ENCODE results near the gene RGPD3.
"Not testable (repeated sequence)": the region's sequence is repeated elsewhere in the genome, so short reads cannot be mapped to it uniquely, and the experiment has no call there.

The RGPD3 gene

DNA sequence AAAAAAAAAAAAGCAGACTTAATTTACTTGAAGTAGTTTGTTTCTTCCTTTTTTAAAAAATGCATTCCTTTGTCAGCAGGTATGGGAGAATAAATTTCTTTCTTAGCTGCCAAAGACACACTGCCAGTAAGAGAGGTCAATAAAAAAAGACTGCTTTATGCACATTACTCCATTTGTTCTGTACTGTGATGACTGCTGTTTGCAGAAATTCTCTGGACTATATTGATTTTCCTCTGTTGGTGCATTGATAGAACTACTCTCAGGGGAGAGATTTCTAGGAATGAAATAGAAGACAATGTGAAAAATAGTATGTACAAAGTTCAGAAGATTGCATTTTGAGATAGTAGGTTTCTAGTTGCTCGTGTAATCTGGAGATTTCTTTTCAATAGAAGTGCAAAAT, 11.3 kb upstream of the RGPD3 start:
- not testable (repeated sequence) for DNase-seq

DNA sequence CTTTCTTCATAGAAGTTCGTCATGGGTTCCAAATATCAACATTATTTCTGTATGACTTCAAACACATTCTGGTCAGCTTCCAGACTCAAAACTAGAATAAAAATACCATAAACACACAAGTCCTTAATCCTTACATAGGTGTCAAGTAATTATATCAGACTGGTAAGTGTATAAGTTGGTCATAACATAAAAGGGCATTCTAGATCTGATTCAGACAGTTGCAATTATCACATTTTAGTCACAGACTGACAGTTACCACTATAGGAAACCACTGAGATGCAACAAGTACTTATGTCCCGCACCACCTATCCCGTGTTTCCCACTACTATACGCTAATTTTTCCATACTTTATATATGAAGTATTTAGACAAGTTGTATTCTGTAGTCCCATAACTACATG, 9.4 kb upstream of the RGPD3 start:
- DNase-seq: not testable (repeated sequence)

DNA sequence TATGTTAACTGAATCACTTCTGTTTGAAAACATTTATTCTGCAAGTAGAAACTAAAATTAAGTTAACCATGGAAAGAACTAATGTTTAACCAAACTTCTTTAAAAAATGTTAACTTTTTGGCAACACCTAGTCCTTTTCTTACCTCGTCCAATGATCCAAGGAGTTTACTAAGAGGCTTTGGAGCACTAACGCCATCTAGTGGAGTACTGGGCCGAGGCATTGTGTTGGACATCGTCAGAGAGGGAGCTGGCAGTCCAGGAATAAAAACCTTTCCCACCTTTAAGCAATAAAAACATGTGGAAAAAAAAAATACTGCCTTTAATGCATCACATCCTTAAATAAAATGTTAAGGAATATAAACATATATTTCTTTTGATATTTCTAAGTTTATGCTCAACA, 2.4 kb upstream of the RGPD3 start:
- DNase-seq: not testable (repeated sequence)

DNA sequence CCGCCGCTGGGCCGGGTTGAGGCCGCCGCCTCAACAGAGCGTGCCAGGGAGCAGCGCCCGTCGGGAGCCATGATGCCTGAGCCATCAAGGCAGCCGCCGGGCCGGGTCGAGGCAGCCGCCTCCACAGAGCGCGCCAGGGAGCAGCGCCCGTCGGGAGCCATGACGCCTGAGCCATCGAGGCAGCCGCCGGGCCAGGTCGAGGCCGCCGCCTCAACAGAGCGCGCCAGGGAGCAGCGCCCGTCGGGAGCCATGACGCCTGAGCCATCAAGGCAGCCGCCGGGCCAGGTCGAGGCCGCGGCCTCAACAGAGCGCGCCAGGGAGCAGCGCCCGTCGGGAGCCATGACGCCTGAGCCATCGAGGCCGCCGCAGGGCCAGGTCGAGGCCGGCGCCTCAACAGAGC, 697 bp downstream of the RGPD3 start:
- not testable (repeated sequence) for DNase-seq

DNA sequence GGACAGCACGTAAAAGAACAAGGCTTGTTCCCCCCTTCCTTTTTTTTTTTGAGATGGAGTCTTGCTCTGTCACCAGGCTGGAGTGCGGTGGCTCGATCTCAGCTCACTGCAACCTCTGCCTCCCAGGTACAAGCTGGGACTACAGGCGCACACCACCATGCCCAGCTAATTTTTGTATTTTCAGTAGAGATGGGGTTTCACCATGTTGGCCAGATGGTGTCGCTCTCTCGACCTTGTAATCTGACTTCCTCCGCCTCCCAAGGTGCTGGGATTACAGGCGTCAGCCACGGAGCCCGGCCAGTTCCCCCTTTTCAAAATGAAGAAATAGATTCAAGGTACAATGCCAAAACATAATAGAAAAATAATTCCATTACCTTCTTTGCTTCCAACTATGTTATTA, 6.3 kb downstream of the RGPD3 start:
- DNase-seq: not testable (repeated sequence)

DNA sequence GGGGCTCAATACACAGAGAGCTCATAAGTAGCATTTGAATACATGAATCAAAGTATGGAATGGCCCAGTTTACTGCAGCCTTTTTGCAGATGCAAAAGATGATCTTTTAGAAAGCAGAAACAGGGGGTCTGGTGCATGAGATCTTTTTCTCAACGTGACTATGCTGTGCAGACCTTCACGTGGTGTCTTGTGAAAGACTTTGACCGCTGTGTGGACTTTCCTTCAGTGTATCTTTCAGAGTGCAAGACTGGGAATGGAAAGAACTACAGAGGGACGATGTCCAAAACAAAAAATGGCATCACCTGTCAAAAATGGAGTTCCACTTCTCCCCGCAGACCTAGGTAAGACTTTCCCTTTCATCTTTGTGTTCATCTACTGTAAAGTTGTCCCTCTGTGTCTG, 77.5 kb downstream of the RGPD3 start:
- not testable (repeated sequence) for DNase-seq

DNA sequence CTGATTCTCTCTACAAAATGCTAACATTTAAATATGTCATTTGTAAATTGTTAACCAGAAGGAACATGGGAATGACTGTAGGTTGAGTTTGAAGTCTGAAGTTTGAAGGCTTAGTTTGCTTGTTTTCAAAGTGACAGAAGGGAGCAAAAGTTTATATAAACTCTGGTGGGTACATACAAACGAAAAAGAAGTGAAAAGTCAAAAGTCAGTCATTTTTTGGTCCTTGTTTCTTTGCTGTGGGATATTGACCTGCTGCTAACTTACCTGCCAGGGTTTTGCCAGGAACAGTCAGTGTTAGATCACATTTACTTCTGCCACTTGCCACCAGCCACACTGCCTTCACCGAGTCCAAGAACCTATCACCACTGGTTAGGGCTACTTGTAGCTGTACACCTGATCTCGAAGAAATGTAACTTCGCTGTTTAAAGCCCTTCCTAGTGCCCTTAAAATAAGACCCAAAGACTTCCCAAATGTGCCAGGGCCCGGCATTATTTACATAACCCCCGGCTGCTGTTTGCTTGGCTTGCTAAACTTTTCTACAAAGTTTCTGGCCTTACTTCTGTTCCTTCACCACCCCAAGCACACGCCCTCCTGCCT, 79.3 kb downstream of the RGPD3 start:
- DNase-seq: not testable (repeated sequence)

DNA sequence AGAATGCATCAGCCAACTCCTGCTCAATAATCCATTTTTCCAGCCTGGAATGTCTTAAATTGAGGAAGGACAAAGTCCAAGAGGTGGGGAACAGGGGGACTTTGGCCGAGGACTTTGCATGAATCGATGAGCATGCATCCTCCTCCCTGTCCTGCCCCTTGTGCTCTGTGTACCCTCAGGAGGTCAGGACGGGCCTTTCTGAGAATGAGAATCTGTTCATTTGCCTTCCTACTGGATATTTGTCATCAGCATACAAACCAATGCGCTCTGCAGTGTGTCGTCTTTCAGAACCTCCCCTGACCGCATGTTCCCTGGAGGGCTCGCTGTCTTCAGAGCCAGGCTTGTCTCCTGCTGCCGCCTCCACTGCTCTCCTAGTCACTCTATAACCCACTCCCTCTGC, 83.7 kb downstream of the RGPD3 start:
- DNase-seq: not testable (repeated sequence)

DNA sequence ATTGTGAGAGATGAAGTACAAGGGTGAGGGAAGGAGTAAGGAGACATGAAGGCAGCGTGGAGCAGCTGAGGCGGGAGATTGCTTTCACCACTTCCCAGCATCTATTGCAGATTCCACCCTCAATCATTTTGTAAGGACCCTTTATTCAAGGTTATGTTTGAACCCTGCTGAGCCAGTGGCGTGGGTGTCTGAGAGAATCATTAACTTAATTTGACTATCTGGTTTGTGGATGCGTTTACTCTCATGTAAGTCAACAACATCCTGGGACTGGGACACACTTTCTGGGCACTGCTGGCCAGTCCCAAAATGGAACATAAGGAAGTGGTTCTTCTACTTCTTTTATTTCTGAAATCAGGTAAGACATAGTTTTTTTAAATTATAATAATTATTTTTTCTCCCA, 86.3 kb downstream of the RGPD3 start:
- DNase-seq: not testable (repeated sequence)

DNA sequence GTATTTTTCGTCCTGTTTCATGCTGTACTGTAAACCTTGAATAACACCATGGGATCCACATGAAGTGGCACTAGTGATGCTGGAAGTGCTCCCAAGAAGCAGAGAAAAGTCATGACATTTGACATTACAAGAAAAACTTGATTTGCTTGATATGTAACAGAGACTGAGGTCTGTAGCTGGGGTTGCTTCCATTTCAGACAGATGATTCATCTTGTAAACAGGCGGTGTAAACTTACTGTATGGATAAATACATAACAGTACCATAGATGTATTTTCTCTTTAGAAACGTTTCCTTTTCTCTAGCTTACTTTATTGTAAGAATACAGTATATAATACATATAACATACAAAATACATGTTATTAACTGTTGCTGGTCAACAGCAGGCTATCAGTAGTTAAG, 88.6 kb downstream of the RGPD3 start:
- DNase-seq: not testable (repeated sequence)

DNA sequence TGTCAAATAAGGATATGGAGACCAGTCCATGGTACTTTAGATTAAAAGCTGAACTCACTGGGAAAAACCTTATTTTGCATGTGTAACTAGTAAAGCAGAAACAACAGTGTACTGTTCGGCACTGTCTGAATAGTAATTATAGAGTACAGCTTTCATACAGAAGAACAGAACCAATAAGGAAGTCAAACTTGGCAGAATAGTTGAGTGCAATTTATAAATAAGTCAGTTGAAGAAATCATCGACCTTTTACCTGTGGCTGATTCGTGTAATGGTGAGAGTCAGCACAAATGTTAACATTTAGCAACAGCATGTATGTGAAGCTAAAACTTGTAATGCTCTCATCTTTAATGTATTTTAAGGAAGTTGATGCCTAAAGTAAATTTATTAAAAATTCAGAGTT, 99.0 kb downstream of the RGPD3 start:
- DNase-seq: not testable (repeated sequence)

DNA sequence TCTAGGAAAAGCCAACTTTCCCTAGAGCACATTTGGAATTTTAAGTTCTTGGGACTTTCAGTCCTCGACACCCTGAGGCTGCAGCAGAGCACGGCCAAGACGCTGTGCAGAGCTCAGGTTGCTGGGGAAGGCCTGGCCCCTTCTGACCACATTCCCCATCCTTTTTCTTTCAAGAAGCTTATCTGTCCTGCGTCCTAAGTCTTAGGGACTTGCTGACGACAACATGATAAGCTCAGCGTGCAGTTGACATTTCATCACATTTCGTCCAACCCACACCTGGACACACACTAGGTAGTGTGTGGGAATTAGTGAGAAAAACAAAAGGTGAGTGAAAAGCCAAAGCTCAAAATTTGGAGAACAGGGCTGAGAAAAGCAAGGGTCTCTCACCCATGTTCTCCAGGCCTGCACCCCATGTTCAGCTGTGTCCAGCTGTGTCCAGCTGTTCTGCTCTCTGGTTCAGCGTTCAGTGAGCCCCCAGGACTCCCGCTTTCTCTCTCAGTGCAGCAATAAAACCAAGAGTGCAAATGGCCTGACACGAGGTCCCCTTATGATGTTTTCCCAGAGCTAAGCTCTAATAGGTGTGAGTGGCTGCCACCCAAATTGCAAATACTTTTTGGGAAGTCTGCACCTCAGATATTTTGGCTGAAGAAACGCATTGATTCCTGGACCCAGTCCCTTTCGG, 101.9 kb downstream of the RGPD3 start:
- DNase-seq: no peak

DNA sequence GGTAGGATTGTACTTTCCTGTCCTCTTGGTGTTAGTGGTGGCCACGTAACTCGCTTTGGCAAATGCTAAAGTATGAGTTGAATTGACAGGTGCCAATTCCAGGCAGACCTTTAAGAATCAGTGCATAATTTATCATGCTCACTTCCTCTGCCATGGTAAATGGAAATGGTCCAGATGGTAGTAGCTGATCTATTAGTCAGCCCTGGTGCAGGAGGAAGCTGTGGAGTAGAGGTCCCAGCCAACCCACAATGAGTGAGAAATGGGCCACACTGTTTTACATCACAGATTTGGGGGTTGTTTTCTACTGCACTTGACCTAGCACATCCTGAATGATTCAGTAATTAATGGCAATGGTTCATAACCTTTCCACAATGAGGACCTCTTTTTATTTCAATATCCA, 104.4 kb downstream of the RGPD3 start:
- no peak for DNase-seq

DNA sequence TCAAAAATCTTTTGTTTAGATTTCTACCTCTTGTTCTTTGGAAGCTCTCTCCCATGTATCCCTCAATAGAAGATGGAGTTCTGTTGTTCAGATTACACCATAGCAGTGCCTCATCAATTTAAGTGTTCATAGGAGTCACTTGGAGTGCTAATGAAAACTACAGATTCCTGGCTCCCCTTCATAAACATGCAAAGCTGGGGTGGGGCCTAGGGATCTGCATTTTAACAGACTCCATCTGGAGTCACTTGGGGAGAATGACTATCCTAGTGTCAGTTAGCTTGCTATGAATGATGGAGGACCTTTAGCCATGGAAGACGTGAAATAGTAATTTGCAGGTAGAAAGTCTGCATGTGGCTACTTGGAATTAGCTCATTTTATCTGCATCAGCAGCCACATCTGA, 105.4 kb downstream of the RGPD3 start:
- DNase-seq: no peak

DNA sequence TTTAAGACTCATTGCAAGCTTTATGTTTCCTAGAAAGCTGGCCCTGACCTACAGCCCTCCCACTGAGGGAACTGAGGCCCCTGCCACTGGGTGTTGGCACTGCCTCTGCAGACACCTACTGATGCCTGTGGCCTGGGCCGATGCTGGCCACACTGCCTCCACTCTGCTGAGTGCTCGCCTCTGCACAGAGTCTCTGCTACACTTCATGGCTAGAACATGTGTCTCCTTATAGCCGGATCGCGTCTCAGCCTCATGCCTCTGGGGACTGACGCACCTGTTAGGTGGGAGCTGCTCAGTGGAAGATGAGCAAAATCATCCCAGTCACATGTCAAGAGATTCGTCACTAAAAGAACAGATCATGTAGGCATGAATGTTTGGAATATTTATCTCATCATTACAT, 108.7 kb downstream of the RGPD3 start:
- DNase-seq: no peak

DNA sequence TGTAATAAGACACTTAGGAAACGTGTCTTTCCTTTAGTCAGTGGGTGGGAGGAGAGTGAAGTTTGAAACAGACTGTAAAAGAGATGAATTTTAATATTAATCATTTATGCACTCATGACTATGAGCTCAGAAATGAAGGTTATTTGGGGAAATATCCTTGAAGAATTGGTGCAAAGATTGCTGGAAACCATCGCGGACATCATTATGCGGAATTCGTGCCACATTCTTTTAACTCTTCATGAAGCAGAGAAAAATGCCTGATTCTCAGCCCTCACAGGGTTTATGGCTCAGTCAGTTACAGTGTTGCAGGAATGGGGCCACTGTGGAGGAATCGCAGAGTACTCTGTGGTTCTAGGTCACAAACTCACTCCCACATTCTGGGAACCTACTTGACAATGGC, 109.7 kb downstream of the RGPD3 start:
- no peak for DNase-seq

DNA sequence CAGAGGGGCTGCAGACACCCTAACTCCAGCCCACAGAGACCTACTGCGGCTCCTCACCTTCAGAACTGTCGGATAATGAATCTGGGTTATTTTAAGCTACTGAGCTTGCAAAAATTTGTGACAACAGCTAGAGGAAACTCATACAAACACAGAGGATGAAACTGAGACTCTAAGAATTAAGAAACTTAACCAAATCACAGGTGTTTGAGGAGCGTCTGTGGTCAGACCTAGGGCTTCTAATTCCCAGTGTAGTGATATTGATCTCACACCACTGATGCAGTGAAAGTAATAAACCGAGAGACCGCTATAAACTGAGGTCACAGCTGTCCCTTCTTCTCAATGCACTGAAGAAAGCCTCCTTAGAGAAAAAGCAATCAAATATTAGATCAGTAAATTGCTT, 110.1 kb downstream of the RGPD3 start:
- DNase-seq: no peak

DNA sequence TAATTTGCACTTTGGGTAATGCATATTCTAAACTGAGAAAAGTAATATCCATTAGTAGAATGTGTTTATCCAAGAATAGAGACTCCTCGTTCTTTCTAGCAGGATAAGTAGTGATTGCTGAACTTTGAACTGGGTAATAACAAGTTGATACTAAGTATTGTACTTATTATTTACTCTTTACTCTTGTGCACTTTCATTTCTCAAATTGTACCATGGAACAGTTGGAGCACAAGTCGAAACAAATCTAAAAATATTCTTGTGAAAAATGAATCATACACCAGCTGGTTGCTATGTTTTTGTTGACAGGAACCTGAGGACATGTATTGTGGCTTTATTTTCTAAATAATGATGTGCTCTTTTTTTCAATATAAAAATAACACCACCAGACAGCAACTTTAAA, 111.9 kb downstream of the RGPD3 start:
- DNase-seq: no peak

DNA sequence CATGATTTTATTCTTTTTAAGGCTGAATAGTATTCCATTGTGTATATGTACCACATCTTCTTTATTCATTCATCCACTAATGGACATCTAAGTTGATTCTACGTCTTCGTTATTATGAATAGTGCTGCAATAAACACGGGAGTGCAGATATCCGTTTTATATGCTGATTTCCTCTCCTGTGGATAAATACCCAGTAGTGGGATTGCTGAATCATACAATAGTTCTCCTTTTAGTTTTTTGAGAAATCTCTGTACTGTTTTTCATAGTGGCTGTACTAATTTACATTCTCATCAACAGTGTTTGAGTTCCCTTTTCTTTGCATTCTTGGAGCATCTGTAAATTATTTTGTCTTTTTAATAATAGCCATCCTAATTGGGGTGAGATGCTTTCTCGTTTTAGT, 114.5 kb downstream of the RGPD3 start:
- DNase-seq: no peak

DNA sequence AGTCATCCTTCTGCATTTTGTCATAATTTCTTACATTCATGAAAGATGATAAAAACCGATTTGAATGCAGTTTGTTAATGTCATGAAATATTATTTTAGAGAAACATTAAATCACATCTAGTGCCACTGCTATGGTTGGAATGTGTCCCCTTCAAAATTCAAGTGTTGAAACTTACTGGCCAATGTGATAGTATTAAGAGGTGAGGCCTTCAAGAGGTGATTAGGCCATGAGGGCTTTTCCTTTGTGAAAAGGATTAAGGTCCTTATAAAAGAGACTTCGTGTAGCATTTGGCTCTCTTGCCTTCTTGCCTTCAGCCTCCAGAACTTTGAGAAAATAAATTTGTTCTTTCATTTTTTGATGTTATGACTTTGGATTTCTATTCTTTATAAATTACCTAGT, 117.2 kb downstream of the RGPD3 start:
- no peak for DNase-seq

DNA sequence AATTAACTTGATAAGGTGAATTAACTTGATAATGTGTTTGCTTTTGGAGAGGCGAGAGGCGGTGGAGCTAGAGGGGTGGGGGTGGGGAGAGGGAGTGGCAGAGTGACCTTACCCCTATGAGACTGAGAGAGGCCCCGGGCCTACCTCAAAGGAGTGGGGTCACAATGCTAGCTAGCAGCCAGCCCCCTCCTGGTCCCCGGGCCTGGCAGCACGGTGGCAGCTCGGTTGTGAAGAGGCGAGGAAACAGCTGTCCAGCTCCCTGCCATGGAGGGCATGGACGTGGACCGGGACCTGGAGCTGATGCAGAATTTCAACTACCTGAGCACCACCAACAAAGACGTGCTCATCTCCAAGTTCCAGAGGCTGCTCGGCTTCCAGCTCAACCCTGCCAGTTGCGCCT, 123.9 kb downstream of the RGPD3 start:
- no peak for DNase-seq

DNA sequence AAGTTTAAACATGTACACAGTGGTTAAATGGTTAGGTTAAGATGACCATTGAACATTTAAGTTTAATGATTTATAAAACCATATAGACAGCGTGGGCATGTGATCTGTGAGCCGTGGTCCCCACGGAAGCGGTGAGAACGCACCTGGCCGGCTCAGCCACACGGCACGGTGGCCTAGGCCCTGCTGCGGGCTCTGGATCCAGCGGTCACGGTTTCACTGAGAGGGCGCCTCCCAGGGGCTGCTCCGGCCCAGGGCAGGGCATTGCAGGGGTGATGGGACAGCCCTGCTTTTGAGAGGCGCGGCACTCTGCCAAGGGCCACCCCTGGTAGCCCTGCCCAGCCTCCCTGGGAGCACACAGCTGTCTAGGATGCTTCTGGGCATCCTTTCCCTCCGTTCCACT, 124.9 kb downstream of the RGPD3 start:
- DNase-seq: no peak

DNA sequence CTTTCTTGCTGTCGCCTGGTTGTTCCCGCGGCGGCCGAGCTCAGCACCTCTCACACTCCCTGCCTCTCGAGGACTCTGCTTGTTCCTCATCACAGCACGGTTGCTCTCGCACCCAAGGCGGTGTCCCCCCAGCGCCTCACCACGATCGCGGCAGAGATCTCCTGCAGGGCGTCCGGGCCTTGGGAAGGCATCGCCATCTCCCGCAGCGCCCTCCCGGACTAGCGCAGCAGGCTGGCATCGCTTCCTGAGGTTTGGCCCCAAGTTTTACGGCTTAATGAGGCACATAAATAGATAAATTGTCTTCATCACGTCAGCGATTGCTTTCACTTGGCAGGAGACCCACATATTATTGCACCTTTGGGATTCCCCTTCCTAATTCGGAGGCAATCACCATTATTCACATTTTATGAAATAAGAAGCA, 125.4 kb downstream of the RGPD3 start:
- DNase-seq: no peak

DNA sequence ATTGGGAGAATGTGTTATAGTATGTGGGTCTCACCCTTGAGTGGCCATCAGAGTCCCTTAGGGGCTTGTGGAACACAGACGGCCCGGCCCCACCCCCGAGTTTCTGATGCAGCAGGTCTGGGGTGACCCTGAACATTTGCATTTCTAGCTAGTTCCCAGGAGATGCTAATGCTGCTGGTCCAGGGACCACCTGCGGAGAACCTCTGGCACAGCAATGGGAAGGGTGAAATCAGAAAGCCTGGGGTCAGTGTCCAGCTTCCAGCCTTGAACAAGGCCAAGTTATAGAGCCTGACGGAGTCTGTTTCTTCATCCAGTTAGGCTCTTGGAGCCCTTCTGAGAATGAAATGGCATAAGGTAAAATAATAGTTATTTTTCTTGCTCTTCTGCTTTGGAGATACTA, 126.5 kb downstream of the RGPD3 start:
- DNase-seq: no peak

Data from NCI-H187 (cell line).